Neural cell (in vitro differentiated cells): Measurements from ENCODE around the gene SCFD1.

Source experiments
- EP300 ChIP-seq: fragments of 450-650 bp; conservative IDR thresholded peaks from 2 replicates; pipeline ENCODE4 v1.6.1; 2014; ENCODE audit warnings: antibody characterized with exemption, mild to moderate bottlenecking, moderate library complexity; ENCODE audit not compliant: poor library complexity, severe bottlenecking
- EZH2 ChIP-seq: fragments of 200-600, 300-800 bp; shearing (Covaris generic), sonication (generic); IDR thresholded peaks from 2 replicates; pipeline ENCODE4 v1.6.1; 2014; ENCODE audit warnings: antibody characterized with exemption, low read length, borderline replicate concordance, mild to moderate bottlenecking; ENCODE audit not compliant: insufficient read depth, poor library complexity, severe bottlenecking
- POLR2AphosphoS5 ChIP-seq: IDR thresholded peaks from 2 replicates; pipeline ENCODE4 v1.6.1; 2012
- SMC3 ChIP-seq: fragments of 450-650 bp; conservative IDR thresholded peaks from 2 replicates; pipeline ENCODE4 v1.6.1; 2014; ENCODE audit warnings: antibody characterized with exemption, mild to moderate bottlenecking, moderate library complexity; ENCODE audit not compliant: poor library complexity
- TF ChIP-seq, protein P1 (sequence below): fragments of 450-650 bp; IDR thresholded peaks from 2 replicates; pipeline ENCODE4 v1.5.1; 2014; ENCODE audit warnings: antibody characterized with exemption, mild to moderate bottlenecking, moderate library complexity; ENCODE audit not compliant: poor library complexity, severe bottlenecking

- TF ChIP-seq POLR2AphosphoS5: no peak
- no peak for TF ChIP-seq EZH2
- TF ChIP-seq, protein P1, sequence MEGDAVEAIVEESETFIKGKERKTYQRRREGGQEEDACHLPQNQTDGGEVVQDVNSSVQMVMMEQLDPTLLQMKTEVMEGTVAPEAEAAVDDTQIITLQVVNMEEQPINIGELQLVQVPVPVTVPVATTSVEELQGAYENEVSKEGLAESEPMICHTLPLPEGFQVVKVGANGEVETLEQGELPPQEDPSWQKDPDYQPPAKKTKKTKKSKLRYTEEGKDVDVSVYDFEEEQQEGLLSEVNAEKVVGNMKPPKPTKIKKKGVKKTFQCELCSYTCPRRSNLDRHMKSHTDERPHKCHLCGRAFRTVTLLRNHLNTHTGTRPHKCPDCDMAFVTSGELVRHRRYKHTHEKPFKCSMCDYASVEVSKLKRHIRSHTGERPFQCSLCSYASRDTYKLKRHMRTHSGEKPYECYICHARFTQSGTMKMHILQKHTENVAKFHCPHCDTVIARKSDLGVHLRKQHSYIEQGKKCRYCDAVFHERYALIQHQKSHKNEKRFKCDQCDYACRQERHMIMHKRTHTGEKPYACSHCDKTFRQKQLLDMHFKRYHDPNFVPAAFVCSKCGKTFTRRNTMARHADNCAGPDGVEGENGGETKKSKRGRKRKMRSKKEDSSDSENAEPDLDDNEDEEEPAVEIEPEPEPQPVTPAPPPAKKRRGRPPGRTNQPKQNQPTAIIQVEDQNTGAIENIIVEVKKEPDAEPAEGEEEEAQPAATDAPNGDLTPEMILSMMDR: no peak
- TF ChIP-seq EP300: no peak
- TF ChIP-seq SMC3: no peak
These were observed 48.8 kb upstream of the SCFD1 start for GRCh38 chr14:30573226-30573814.
